GM12891 (cell line): ENCODE measurements around the gene GOLM1.

Source experiments
- POLR2A ChIP-seq: IDR thresholded peaks from 2 replicates; pipeline ENCODE4 v1.6.1; 2011; ENCODE audit warnings: low read depth, low read length, control low read depth
- POLR2AphosphoS5 ChIP-seq: IDR thresholded peaks from 2 replicates; pipeline ENCODE4 v1.6.1; 2011; ENCODE audit warnings: low read depth, low read length, control low read depth
- POU2F2 ChIP-seq: IDR thresholded peaks from 2 replicates; pipeline ENCODE4 v1.6.1; 2011; ENCODE audit warnings: low read depth, mild to moderate bottlenecking, control low read depth, low read length, moderate library complexity
- TAF1 ChIP-seq: IDR thresholded peaks from 2 replicates; pipeline ENCODE4 v1.6.1; 2011; ENCODE audit warnings: low read depth, low read length, control low read depth

GRCh38 chr9:86042199-86042978 lies 57.0 kb downstream of the GOLM1 start:
- TF ChIP-seq POLR2A (no peak), POLR2AphosphoS5 (no peak), TAF1 (no peak), POU2F2 (no peak)
